Mammary epithelial cell (primary cell): ENCODE data around the gene GRAP.

Source experiments
- CTCF ChIP-seq, 2 donors: IDR thresholded peaks in 1 of 2; conservative IDR thresholded peaks in 1 of 2; 2 replicates each; pipeline ENCODE4 v1.5.1; 2011 to 2012; ENCODE audit warnings: inconsistent platforms in 2 of 2, low read length in 2 of 2, mild to moderate bottlenecking in 2 of 2, control low read depth in 1 of 2, low read depth in 1 of 2; ENCODE audit not compliant: insufficient read depth in 1 of 2; ENCODE audit errors: extremely low read depth in 1 of 2
- EZH2 ChIP-seq: IDR thresholded peaks from 2 replicates; pipeline ENCODE4 v1.6.1; 2012; ENCODE audit warnings: low read length, inconsistent platforms, borderline replicate concordance

GRCh38 chr17:18981642-18982424 lies 64.9 kb downstream of the GRAP start:
- no peak for TF ChIP-seq CTCF (conservative IDR thresholded peaks at IDR 0.05 in 1 of 2, IDR thresholded peaks at IDR 0.05 in 1 of 2; ENCODE audit: extremely low read depth in 1 of 2, insufficient read depth in 1 of 2, low read depth in 1 of 2, low read length in 2 of 2)
- no peak for TF ChIP-seq EZH2
